T1000 (cell line): Measurements from ENCODE around the gene PADI1.

Experiments
- DNase-seq: peaks from one replicate; lab custom pipeline; 2025; ENCODE audit warnings: mixed read lengths; lab: John Stamatoyannopoulos, UW

Gene PADI1

DNA sequence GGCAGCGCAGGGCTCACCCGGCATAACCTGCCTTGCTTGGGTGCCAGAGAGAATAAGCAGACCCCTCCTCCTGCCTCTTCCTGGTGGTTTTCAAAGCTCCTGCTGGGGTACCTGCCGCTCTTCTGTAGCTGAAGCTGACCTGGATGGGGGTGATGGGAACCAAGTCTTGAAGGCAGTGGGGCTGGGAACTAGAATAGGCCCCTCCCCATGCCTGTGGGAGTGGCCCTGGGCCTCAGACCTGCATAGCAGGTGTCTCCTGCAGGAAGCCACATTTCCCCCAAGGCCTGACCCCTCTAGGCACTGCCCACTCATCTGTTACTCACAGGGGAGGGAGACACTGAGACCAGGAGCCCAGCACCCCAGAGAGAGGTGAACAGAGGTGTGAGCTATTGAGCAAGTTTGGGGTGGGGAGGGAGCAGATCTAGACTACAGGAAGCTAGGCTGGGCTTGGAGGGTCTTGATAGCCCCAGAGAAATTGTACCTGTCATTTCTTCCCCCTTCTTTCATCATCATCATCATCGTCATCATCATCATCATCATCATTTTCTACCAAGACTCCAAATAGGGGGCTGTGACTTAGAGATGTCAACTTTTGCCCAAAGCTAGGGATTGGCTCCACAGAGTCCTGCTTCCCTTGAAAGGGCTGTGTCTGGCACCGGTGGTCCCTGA, 10.1 kb downstream of the PADI1 start:
- no peak for DNase-seq

DNA sequence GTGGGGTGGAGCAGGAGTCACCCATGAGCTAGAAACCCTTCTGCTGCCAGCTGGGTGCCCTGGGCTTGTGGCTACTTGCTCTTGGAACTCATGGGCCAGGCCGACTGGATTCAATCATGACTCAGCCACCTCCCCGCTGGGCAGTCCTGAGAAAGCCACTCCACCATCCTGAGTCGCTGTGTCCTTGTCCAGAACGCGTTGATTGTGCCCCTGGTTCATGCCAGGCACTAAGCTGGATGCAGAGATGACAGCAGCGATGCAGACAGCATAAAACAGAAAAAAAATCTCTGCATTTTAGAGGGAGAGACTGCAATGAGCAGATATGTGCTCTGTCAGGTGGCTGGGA, 10.6 kb downstream of the PADI1 start:
- no peak for DNase-seq

DNA sequence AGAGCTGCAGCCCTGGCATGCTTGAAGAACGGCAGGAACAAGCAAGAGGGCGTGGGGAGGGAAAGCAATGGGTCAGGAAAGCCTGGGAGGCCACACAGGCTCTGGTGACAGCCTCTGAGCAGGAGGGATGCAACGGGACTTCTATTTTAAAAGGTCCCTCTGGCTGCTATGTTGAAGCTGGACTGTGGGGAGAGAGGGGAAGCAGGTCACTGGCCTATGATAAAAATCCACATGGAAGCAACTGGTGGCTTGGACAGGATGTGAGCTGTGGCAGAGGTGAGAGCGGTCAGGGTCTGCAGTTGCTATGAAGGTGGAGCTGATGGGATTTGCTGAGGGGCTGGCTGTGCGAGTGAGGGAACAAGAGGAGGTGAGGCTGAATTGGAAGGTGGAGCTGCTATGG, 11.2 kb downstream of the PADI1 start:
- no peak for DNase-seq

DNA sequence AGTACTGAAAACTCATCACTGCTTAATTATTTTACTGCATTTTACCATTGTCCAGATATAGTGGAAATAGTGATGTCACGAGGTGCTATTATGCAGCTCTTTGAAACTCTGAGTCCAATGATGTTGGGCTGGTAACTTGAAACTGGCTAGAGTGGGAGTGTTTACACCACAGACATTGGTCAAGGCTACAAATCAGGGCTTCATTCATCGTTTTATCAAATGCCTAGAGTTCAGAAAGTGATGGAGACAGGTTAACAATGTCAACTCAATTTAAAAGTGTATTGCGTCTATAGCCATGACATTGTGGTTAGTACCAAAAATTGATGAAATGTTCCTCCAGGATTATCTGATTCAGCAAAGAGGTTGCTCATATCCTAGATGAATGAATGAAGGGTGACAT, 12.7 kb downstream of the PADI1 start:
- no peak for DNase-seq

DNA sequence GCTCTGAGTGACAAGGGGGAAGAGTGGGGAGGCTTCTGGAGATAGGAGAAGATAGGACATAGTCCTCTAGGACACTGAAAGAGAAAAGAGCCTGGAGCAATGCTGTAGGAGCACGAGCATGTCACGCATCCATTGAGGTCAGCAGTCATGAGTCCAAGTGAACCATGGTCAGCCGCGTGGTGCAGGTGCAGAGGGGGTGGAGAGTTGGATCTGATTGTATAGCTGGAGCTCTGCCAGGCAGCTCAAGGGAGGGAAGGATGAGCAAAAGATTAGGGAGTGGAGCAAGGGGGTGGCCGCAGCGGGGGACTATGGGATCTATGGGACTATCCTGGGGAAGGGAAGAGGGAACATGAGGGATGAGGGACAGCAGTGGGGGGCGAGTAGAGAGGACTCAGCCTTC, 14.0 kb downstream of the PADI1 start:
- DNase-seq: no peak

DNA sequence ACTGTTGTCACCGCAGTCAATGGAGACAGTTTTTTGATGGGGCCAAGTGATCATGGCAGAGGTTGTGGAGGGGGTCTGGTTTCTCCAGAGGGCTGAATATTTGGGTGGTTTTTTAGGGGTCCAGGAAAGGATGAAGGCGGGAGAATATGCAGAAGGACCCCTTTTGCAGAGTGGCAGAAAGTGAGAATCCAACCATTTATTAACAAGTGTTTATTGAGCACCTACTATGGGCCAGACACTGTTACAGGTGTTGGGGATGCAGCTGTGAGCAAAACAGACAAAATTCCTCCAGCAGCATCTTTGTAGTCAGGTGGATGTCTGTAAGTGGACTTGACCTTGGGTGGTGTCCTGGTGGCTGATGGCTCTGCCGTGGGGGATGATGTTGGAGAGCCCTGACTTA, 15.4 kb downstream of the PADI1 start:
- DNase-seq: no peak

DNA sequence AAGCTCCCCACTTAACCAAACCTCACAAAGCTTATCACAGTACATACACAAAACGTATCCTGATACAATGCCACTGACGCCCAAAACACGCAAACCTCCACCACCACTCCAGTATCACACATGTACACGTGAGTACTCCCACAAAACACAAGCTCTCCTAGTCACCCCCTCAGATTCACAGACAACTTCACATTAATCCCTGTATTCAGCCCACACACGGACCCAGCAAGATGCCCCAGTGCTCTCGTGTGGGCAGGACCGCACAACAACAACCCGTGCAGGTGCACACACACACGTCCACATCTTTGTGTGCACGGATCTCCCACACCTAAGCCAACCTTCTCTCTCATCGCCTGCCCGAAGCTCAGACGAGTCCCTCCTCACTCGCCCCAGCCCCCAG, 17.6 kb downstream of the PADI1 start:
- DNase-seq: no peak

DNA sequence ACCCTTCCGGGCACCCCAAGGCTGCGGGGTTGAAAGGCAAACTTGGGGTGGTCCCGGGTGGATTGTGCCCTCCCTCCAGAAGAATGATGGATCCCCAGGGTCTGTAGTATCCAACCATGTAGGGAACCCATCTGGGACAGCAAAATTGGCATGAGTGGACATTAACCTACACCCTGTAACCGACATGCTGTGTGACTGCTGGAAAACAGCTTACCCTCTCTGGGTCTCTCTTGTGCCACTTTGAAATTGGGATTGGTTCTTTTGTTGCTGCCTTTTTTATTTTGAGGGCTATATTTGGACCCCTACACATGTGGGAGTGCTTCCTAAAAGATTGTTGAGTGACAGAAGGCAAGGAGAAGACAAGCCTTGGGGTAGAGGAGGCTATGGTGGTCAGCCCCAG, 19.5 kb downstream of the PADI1 start:
- no peak for DNase-seq

DNA sequence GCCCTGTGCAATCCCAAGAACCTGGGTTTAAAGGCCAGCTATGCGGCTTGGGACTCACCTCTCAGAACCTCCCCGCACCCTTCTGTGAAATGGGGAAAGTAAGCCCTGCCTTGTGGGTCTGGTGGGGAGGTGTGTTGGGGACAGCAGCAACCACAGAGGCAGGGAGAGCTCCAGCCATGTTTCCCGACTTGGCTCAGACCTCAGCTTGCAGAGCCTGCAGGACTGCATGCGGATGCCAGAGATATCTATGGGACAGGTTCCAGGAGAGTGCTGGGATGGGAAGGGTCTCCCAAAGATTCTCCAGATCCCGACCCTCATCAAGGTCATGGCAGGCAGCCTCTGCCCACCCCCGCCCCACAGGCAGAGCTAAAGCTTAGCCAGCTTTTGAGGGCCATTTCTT, 20.2 kb downstream of the PADI1 start:
- DNase-seq: no peak

DNA sequence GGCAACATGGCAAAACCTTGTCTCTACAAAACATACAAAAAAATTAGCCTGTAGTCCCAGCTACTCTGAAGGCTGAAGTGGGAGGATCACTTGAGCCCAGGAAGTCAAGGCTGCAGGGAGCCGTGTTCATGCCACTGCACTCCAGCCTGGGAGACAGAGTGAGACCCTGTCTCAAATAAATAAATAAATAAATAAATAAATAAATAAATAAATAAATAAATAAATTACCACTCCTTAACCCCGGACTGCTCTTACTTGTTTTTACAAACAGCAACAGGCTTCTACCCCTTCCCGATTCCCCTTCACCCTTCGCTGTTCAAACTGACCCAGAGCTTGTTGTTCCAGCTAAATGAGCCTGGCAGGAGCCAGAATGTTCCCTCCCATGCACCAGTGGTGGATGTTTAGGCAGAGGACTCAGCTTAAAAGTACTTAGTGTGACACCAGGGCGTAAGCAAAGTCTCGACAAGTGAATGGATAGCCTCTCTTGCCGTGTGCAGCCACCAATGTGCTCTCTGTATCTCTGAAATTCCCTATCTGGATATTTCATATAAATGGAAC, 22.5 kb downstream of the PADI1 start:
- DNase-seq: no peak

DNA sequence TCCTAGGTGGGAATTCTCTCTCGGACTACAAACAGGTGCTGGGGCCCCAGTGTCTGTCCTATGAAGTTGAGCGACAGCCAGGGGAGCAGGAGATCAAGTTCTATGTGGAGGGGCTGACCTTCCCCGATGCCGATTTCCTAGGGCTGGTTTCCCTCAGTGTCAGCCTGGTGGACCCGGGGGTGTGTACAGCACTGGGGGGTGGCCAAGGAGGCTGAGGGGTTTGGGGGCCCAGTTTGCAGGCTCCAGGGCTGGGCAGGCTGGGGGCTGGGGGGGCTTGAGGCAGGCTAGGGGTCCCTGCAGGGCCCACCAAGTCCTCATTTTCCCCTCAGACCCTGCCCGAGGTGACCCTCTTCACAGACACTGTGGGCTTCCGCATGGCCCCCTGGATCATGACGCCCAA, 23.7 kb downstream of the PADI1 start:
- DNase-seq: no peak

DNA sequence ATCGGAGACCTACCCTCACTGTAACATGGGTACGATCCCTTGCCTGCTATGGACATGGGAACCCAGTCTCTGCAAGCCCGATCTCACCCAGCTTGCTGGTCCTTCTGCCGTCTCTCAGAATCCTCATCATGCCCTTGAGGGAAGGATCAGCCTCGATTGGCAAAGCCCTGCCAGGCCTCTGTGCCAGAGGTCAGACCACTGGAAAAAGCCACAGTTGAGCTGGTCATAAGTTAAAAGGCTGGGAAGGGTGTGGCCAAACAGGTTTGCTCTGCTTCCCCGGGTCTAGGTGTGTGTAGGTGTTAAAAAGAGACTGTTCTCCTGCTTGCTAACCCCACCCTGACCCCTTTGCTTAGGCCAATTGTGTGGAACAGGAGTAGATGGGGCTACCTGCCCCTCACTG, 24.5 kb downstream of the PADI1 start:
- no peak for DNase-seq

DNA sequence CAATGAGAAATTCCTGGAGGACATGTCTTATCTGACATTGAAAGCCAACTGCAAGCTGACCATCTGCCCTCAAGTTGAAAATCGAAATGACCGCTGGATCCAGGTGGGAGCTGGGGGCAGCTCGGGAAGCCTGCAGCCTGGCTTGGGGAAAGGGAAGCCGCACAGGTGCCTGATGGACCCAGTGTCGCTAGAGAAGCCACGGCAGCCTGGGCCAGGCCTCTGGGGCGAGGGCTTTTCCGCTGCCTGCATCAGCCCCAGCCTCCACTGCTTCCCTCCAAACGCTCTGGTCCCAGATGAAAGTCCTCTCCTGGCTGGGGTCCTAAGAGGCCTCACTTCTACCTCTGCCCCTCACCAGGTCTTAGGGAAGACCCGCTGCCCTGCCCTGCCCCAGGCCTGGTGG, 25.2 kb downstream of the PADI1 start:
- DNase-seq: no peak

DNA sequence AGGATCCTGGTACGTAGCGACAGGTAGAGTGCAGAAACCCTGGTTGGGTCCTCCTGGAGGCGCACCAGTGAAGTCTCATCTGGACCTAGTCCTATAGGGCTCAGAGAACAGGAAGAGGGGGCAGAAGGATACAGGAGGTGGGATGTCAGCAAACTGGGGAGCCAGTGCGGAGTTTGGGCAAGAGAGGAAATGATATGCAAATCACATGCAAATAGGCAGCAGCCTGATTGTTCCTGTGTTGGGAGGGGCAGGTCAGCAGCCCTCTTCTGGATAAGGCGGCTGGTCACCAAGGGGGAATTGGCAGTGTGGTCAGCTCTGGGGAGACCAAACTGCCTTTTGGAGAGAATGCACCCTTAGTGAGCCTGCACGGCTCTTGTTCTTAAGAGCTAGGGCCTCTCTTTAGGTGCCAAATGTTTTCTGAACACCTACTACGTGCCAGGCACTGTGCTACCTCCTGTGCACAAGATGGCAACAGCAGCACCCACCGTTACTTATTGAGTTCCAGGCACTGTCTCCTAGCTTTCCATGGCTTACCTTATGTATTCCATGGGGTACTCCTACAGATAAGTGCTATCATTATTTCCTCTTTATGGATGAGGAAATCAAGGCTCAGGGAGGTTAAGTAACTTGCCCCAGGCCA, 25.9 kb downstream of the PADI1 start:
- DNase-seq: no peak

DNA sequence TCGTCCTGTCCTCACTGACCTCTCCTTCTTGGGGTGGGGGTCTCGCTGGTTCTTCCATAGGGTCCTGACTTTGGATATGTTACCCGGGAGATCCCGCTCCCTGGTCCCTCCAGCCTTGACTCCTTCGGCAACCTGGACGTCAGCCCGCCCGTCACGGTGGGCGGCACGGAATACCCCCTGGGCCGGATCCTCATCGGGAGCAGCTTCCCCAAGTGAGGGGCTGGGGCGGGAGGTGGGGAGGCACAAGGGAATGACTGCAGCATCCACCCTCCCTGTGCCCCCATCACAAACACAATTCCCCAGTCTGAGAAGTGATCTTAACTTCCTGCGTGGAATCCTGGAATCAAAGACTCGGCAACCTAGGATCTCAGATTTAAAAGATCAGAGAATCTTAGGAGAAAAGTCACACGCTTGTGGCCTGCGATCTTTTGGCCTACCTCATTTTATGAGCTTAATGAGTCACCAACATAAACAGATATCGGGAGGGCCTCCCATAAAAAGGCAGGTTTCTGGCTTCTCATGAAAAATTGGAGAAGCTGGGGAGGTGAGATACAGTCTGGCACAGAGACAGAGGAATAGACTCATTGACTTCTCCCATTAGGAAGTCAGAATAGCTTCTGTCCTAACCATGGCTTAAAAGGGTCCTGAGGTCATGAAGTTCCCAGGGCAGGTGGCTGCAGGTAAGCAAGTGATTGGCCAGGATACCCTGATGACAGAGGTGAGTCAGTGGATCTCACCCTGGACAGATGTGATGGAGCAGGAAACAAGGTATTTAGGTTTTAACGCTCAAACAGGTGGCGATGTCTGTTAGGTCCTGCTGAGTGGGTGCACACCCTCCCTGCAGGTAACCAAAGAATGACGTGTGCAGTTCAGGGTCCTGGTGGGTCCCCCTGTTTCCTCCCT, 28.1 kb downstream of the PADI1 start:
- no peak for DNase-seq

DNA sequence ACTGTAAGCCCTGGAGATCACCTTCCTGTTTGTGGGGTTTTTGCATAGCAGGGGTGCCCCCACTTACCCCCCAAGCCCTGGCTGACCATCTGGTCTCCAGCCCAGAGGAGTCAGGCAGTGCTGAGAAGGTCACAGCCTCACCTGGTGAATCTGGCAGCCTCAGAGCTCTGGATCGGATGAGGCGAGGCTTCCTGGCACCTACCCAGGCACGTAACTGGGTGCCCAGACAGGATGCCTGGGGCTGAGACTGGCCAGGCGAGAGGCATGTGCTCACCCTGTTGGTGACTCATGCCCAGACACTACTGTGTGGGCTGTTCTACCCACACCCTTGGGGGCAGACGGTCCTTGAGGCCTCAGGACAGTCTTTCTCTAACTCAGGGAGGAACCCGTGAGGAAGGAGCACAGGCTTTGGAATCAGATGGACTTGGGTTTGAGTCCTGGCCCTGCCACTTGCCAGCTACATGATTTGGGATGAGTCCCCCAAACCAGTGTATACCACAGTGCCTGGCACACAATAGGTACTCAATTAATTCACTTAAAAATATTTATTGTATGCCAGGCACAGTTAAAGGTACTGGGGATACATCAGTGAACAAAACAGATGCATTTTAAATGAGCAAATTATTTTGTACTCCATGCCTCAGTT, 28.9 kb downstream of the PADI1 start:
- DNase-seq: peak; percentile 69

DNA sequence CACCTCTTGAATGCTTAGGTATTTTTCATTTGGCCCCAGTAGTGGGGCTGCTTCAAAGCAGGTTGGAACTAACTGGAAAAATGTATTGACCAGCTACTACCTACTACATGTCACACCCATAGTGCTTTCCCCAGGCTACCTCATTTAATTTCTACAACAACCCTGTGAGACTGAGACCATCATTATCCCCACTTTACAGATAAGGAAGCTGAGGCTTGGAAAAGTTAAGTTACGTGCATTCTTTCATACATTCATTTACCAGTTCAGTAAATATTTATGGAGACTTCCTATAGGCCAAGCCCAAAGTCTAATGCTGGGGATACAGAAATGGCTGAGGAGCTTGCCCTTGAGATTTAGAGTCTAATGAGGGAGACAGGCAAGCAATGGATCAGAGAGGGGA, 29.5 kb downstream of the PADI1 start:
- no peak for DNase-seq

DNA sequence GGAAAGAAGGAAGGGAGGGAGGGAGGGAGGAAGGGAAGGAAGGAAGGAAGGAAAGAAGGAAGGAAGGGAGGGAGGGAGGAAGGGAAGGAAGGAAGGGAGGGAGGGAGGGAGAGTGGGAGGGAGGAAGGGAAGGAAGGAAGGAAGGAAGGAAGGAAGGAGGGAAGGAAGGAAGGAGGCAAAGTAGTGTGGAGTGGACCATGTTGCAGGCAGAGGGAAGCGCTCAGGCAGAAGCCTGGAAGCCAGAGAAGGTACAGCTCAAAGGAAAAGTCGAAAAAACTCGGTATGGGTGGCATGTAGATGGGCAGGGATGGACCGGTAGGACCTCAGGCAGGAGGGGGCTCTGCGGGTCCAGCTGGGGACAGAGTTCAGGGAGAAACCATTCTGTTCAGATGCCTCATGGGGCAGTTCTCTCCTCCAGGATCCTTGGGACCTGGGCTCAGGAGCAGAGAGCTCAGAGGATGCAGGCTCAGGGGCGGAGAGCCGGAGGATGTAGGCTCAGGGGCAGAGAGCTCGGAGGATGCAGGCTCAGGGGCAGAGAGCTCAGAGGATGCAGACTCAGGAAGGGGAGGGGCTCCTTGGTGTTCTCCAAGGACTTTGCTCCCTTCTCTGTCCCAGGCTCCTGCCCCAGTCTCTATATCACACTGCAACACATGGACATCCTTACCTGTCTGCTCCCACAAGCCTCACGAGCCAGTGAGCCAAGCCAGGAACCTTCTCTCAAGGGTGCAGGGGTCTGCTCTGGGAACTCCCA, 30.4 kb downstream of the PADI1 start:
- no peak for DNase-seq

DNA sequence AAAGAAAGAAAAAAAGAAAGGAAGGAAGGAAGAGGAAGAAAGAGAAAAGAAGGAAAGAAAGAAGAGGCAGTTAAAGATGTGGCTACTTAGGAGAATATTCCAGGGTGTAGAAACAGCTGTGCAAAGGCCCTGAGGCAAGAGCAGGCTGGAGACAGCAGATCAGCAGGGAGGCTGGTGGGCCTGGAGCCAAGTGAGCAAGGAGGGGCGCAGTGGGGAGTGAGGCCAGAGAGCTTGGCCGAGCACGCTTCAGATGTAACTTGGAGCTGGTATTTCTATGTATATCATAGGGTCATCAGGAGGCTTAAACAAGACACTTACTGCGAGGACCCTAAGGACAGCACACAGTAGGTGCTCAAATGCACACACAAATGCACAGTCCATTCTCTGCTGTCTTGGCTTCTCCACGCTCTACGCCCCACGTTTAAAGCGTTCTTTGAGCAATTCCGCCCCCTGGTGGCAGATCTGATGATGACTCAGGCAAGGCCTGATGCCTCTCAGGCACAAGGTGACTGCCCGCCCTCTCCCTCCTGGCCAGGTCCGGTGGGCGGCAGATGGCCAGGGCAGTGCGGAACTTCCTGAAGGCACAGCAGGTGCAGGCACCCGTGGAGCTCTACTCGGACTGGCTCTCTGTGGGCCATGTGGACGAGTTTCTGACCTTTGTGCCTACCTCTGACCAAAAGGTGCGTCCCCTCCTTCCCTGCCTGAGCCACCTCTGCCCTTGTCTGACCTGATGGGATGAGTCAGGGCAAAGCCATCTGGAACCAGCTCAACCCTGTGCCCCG, 32.0 kb downstream of the PADI1 start:
- no peak for DNase-seq

DNA sequence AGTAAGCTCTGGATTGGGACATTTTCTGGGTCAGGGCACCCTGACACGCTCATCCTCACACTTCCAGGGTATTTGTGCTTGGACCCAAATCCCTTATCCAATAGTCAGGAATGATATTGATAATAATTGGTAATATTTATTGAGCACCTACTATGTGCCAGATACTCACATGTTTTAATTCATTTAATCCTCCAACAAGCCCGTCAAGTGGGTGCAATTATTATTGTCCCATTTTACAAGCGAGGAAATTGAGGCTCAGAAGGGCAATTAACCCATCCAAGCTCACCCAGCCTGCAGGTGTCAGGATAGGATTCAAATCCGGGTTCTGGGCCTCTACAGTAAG, 32.6 kb downstream of the PADI1 start:
- no peak for DNase-seq

DNA sequence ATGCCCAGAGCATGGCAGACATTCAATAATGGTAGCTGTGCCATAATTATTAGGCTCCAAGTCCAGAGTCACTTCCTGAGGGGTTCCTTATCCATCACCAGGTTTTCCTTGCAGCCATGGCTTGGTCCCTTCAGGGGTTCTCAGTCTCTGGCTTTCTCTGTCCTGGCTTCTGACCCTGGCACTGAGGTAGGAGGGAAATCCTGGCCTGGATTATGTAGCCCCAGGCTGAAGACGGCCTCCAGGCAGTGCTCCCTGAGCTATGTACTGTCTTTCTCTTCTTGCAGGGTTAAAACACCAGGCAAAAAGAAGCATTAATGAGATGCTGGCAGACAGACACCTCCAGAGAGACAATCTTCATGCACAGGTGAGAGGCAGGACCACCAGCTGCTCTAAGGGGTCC, 34.5 kb downstream of the PADI1 start:
- no peak for DNase-seq
